ENCODE results near the gene TTLL3.
"Not testable (repeated sequence)": the region's sequence is repeated elsewhere in the genome, so short reads cannot be mapped to it uniquely, and the experiment has no call there.

GRCh38 chr3:9848860-9849259 lies 38.8 kb downstream of the TTLL3 start:
- TF ChIP-seq REST (IDR thresholded peaks at IDR 0.05; ENCODE audit: borderline replicate concordance); RAD21 (conservative IDR thresholded peaks at IDR 0.05): not testable (repeated sequence)
- peak; percentile 74 for TF ChIP-seq CTCF (IDR thresholded peaks at IDR 0.05; ENCODE audit: poor library complexity, severe bottlenecking)
